AG09319 (cell line): ENCODE data around the gene PPP3CA.

ENCODE experiments used
- DNase-seq: peaks from one replicate; pipeline ENCODE4 v3.0.0-alpha.2; 2010; ENCODE audit warnings: low read depth; ENCODE audit errors: extremely low read depth
- TF ChIP-seq, protein P1 (sequence below): IDR thresholded peaks from 2 replicates; pipeline ENCODE4 v1.5.1; 2011; ENCODE audit warnings: low read depth, mild to moderate bottlenecking, inconsistent platforms, low read length, moderate library complexity

Gene PPP3CA

DNA sequence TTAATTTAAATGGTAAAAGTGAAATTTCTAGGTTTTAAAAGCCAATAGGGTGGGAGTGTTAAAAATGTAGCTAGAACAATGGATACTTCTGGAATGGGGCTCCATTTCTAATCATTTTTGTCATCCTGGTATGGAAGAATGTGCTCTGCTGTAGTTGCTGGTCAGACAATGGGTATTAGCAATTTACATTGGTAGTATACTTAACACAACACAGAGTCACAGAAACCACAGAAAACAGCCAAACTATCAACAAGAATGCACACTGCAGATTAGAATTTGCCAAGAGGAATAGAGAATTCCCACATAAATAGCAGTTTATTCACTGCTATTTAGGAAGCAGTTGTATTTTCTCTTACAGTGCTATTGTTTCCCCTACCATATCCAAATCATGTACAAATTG is 319.6 kb downstream of the PPP3CA start:
- no peak for DNase-seq
- TF ChIP-seq, protein P1, sequence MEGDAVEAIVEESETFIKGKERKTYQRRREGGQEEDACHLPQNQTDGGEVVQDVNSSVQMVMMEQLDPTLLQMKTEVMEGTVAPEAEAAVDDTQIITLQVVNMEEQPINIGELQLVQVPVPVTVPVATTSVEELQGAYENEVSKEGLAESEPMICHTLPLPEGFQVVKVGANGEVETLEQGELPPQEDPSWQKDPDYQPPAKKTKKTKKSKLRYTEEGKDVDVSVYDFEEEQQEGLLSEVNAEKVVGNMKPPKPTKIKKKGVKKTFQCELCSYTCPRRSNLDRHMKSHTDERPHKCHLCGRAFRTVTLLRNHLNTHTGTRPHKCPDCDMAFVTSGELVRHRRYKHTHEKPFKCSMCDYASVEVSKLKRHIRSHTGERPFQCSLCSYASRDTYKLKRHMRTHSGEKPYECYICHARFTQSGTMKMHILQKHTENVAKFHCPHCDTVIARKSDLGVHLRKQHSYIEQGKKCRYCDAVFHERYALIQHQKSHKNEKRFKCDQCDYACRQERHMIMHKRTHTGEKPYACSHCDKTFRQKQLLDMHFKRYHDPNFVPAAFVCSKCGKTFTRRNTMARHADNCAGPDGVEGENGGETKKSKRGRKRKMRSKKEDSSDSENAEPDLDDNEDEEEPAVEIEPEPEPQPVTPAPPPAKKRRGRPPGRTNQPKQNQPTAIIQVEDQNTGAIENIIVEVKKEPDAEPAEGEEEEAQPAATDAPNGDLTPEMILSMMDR = no peak

DNA sequence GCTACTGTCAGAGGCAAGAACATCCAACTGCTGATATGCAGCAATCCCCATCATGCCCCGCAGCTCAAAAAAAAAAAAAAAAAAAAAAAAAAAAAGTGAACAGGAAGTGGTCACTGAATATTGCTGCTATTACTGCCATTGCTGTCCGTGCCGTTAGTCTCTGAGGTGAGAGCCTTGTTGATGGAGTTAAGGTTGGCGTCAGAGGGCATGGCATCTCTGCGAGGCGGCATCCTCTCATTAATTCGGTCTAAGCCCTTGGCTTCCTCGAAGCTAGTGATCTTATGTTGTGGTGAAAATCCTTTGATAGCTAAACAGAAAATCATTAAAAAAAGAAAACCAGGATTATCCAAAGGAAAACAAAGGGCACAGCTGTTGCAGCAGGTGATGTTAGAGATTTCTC is 321.6 kb downstream of the PPP3CA start:
- DNase-seq = no peak
- TF ChIP-seq, protein P1 = no peak

DNA sequence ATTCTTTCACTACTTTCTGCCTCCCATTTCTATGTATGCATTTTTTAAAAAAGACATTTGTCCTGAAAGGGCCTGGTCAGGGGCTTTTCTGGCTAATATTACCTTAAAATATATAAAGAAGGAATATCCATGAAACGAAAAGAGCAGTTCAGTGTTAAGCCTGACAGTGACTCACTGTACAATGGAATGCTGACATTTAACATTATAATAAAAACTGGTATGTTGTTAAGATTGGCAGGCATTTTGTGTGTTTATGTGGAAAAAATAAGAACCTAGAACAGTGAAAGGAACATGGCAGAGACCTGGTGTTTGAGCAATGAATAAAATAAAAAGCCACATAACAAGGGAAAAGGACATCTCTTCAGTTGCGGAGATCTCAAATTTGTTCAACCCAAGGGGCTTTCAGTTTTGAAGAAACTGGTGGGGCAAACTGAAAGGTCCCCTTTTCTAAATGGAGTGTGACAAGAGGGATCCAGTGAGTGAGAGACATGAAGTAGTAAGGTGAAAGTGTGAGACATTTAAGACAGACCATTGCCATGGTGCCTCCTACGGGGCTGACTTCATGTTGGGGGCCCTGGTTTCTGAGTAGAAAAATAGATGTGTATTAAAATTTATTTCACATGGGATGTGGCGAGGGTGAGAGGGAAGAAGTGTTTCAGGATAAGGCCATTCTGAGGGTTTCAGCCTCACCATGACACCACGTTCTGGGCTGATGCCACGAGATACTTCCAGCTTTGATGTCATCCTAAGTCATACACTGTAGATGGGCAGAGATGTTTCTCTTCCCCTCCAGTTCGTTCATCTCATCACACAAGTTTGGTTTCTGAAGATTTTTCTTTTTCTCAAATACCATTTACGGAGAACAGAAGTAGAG is 324.9 kb downstream of the PPP3CA start:
- TF ChIP-seq, protein P1 = no peak

DNA sequence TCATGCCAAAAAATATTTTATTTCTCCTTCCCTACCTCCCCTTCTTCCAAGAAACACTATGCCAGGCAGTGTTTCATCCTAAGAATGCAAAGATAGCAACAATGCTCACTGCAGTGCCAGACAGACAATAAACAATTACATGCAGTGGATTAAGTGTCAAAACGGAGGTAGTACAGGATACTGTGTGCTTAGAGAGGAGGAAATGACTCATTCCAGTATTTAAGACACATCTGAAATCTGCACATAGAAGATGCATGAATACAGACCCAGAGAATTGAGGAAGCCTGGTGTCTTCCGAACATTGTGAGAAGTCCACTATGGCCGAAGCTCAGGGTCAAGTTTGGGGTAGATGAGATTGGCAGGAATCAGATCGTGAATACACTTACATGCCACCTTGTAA is 326.4 kb downstream of the PPP3CA start:
- TF ChIP-seq, protein P1 = no peak
- DNase-seq = no peak

More for the DNA sequence above, 324.9 kb downstream of the PPP3CA start:
- no peak for DNase-seq

DNA sequence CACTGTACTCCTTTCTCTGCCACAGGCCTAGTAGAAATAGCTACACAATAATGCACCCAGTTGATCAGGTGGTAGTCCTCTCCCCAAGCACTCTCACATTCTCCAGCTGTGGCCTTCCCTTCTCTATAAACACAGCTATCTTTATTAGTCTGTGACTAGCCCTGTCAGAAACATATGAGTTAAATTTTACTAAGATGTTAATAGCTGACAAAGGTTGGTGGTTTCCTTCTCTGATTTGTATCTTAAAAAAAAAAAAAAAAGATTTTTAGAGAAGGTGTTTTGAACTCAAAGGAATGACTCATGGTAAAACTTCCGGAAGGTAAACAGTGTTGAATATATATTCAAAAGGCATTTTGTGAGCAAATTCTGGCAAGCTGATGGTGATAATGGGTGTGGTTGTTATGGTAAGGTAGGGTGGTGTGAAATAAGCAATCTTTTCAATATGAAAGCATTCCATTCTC is 327.4 kb downstream of the PPP3CA start:
- TF ChIP-seq, protein P1 = no peak
- no peak for DNase-seq

DNA sequence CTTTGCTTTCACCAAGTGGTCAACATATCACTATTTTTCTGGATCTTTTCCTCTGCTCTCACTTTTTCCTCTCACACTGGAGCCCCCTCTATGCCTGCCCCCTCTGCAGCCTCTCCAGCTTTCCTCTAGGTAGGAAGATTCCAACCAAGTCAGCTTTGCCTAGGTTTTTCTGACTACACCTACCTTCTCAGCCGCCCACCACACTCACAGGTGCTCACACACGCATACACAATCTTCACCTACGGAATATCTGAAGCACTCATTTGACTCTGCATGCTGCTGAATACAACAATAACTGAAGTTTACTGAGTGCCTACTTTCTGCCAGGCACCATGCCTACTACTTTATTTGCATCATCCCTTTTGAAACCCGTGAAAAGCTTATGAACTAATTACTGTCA is 328.0 kb downstream of the PPP3CA start:
- TF ChIP-seq, protein P1 = no peak
- no peak for DNase-seq

DNA sequence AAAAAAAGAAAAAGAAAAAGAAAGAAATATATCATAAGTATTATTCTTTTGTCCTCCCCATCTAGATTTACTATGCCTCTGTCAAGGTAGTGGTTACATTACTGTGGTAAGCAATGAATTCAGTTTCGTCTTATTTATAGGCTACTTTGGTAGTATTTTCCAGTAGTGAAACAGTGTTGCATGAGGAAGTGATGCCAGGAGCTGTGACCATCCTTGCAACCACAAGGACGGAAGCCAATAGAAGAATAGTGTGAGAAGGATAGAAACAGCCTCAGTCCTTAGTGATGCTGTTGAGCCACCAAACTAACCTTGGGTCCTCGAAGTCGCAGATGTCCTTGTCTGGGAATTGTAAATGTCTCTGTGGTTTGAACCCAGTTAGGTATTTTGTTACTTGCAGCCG is 328.5 kb downstream of the PPP3CA start:
- TF ChIP-seq, protein P1 = no peak
- DNase-seq = no peak
